Activated CD4-positive, alpha-beta T cell treated with anti-CD3 and anti-CD28 coated beads, Interleukin-2, amount 50 U/mL, for 16 hours (primary cell): Measurements from ENCODE around the gene DNMBP.
"Not testable (repeated sequence)": the region's sequence is repeated elsewhere in the genome, so short reads cannot be mapped to it uniquely, and the experiment has no call there.

Experiments used
- DNase-seq: peaks from one replicate; pipeline ENCODE4 v3.0.0-alpha.2; 2020

The DNMBP gene

GRCh38 chr10:99906470-99906869, 103.3 kb downstream of the DNMBP start:
- no peak for DNase-seq

- no peak for DNase-seq
Measured at GRCh38 chr10:99905971-99906370, 103.8 kb downstream of the DNMBP start.

- no peak for DNase-seq
Measured at GRCh38 chr10:99895867-99896266, 113.9 kb downstream of the DNMBP start.

GRCh38 chr10:99895066-99895465, 114.7 kb downstream of the DNMBP start:
- DNase-seq = not testable (repeated sequence)

- no peak for DNase-seq
Measured at GRCh38 chr10:99894613-99895012, 115.1 kb downstream of the DNMBP start.

- DNase-seq = no peak
Measured at GRCh38 chr10:99888622-99889021, 121.1 kb downstream of the DNMBP start.

GRCh38 chr10:99883523-99883922, 126.2 kb downstream of the DNMBP start:
- no peak for DNase-seq

GRCh38 chr10:99881371-99881770, 128.4 kb downstream of the DNMBP start:
- no peak for DNase-seq

GRCh38 chr10:99880080-99880835, 129.5 kb downstream of the DNMBP start:
- DNase-seq = no peak

- DNase-seq = no peak
Measured at GRCh38 chr10:99875473-99875872, 134.3 kb downstream of the DNMBP start.

GRCh38 chr10:99874341-99875085, 135.2 kb downstream of the DNMBP start:
- no peak for DNase-seq

- DNase-seq = no peak
Measured at GRCh38 chr10:99873846-99874245, 135.9 kb downstream of the DNMBP start.

- peak; percentile 31 for DNase-seq
Measured at GRCh38 chr10:99872367-99873162, 137.2 kb downstream of the DNMBP start.

GRCh38 chr10:99870123-99870730, 139.5 kb downstream of the DNMBP start:
- DNase-seq = peak; percentile 75

GRCh38 chr10:99869581-99870122, 140.1 kb downstream of the DNMBP start:
- no peak for DNase-seq

- DNase-seq = not testable (repeated sequence)
Measured at GRCh38 chr10:99867250-99867649, 142.5 kb downstream of the DNMBP start.

GRCh38 chr10:99863535-99864240, 146.1 kb downstream of the DNMBP start:
- DNase-seq = not testable (repeated sequence)

GRCh38 chr10:99860466-99860865, 149.3 kb downstream of the DNMBP start:
- DNase-seq = no peak

- DNase-seq = no peak
Measured at GRCh38 chr10:99859585-99859984, 150.2 kb downstream of the DNMBP start.

- no peak for DNase-seq
Measured at GRCh38 chr10:99858849-99859248, 150.9 kb downstream of the DNMBP start.

GRCh38 chr10:99855479-99856071, 154.2 kb downstream of the DNMBP start:
- no peak for DNase-seq

- no peak for DNase-seq
Measured at GRCh38 chr10:99854860-99855259, 154.9 kb downstream of the DNMBP start.
